ENCODE results near the gene BANF1.
"Not testable (repeated sequence)": the region's sequence is repeated elsewhere in the genome, so short reads cannot be mapped to it uniquely, and the experiment has no call there.

The BANF1 gene

DNA sequence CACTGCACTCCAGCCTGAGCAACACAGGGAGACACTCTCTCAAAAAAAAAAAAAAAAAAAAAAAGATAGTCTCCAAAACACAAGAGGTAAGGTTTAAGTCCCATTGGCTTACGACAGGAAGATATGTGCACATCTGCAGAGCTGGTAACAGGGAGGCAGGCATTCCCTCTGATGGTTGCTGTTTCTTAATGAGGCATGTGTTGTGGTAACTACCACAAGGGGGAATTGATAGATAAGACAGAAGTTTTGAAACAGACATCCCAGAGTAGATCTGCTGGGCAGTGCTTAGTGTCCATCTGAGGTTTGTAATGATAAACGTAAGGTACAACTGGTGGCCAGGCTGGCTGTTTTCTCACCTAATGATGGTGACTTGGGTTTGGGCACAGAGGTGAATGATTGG is 5.0 kb upstream of the BANF1 start:
- H3K4me1 ChIP-seq (ENCODE audit: control insufficient read depth, insufficient read depth, low read length, poor library complexity, severe bottlenecking): peaks cover 6% of the 10 kb centered on the region
- no peak overlapping the region for H3K27ac ChIP-seq (ENCODE audit: low read depth, low read length, severe bottlenecking)
- H3K4me3 ChIP-seq (ENCODE audit: extremely low read depth, insufficient read depth, low read length, poor library complexity, severe bottlenecking): no peak overlapping the region
- peaks cover 55% of the 10 kb centered on the region for H3K36me3 ChIP-seq (ENCODE audit: control insufficient read depth, insufficient read depth, low read length)
- no peaks in the 10 kb centered on the region for H3K9me3 ChIP-seq (ENCODE audit: control insufficient read depth, low read length)
- WGBS, 2 experiments (ENCODE audit: insufficient coverage in 2 of 2): 94 to 100% methylated on average over 2 of the region's 2 CpGs

DNA sequence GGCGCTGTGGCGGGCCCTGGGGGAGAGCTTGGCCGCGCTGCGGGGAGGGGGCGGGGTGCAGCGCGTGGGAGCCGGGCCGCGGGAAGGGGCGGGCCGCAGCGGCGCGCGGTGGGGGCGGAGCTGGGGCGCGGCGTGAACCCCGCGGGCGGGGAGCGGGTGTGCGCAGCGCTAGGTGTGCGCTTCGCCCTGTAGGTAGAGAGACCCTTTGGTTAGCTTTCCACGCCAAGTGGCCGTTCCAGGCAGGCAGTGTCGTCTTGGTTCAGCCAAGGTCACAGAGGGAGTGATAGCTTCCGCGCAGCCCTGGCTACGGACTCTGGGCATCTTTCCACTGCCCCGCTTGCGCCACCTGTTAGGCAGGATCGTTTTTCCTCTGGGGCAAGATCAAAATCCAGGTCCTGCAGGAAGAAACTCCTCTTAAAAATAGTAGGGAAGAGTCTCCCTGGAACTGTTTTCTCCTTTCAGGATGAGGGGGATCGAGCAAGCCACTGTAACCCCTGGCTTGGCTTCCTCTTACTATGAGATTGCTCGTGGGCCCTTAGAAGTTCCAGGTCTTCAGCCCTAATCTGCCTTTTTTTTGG is 434 bp downstream of the BANF1 start:
- peaks cover 54% of the 10 kb centered on the region for H3K36me3 ChIP-seq (ENCODE audit: control insufficient read depth, insufficient read depth, low read length)
- peaks cover 17% of the 10 kb centered on the region for H3K4me1 ChIP-seq (ENCODE audit: control insufficient read depth, insufficient read depth, low read length, poor library complexity, severe bottlenecking)
- H3K9me3 ChIP-seq (ENCODE audit: control insufficient read depth, low read length): no peaks in the 10 kb centered on the region
- H3K4me3 ChIP-seq (ENCODE audit: extremely low read depth, insufficient read depth, low read length, poor library complexity, severe bottlenecking): peak overlapping the region; percentile 93
- peak overlapping the region; percentile 98 for H3K27ac ChIP-seq (ENCODE audit: low read depth, low read length, severe bottlenecking)
- 1 to 2% methylated on average over 27 to 38 of the region's 40 CpGs for WGBS, 2 experiments (ENCODE audit: insufficient coverage in 2 of 2)

- Histone ChIP-seq H3K36me3 (ENCODE audit: control insufficient read depth, insufficient read depth, low read length) (peaks cover 49% of the 10 kb centered on the region), H3K4me1 (ENCODE audit: control insufficient read depth, insufficient read depth, low read length, poor library complexity, severe bottlenecking) (peaks cover 17% of the 10 kb centered on the region), H3K4me3 (ENCODE audit: extremely low read depth, insufficient read depth, low read length, poor library complexity, severe bottlenecking) (peak overlapping the region; percentile 93), H3K27ac (ENCODE audit: low read depth, low read length, severe bottlenecking) (no peak overlapping the region), H3K9me3 (ENCODE audit: control insufficient read depth, low read length) (no peaks in the 10 kb centered on the region)
- WGBS, 2 experiments (ENCODE audit: insufficient coverage in 2 of 2): 93 to 98% methylated on average over 4 to 5 of the region's 6 CpGs
Observed at GRCh38 chr11:66003291-66003690, 988 bp downstream of the BANF1 start.

DNA sequence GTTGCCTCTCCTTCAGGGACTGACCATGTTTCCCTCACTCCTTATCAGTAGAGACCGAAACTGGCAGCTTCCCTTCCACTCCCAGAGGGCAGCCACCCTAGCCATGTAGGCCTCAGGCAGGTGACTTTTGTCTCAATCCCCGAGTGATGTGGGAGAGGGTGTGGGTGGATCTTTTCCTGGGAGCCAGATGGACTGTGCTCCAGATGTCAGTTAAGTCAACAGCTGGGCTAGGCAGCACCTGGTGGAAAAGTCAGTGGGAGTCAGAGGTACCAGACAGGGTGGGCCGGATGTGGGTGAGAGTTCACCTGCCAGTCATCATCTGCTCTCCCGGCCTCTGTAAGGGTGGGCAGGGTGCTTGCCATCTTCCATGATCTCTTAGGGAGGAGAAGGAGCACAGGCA is 1.9 kb downstream of the BANF1 start:
- Histone ChIP-seq H3K4me3 (ENCODE audit: extremely low read depth, insufficient read depth, low read length, poor library complexity, severe bottlenecking) (no peak overlapping the region), H3K27ac (ENCODE audit: low read depth, low read length, severe bottlenecking) (no peak overlapping the region), H3K36me3 (ENCODE audit: control insufficient read depth, insufficient read depth, low read length) (peaks cover 40% of the 10 kb centered on the region), H3K9me3 (ENCODE audit: control insufficient read depth, low read length) (no peaks in the 10 kb centered on the region), H3K4me1 (ENCODE audit: control insufficient read depth, insufficient read depth, low read length, poor library complexity, severe bottlenecking) (peaks cover 19% of the 10 kb centered on the region)
- 97 to 100% methylated on average over 2 to 3 of the region's 4 CpGs for WGBS, 2 experiments (ENCODE audit: insufficient coverage in 2 of 2)

DNA sequence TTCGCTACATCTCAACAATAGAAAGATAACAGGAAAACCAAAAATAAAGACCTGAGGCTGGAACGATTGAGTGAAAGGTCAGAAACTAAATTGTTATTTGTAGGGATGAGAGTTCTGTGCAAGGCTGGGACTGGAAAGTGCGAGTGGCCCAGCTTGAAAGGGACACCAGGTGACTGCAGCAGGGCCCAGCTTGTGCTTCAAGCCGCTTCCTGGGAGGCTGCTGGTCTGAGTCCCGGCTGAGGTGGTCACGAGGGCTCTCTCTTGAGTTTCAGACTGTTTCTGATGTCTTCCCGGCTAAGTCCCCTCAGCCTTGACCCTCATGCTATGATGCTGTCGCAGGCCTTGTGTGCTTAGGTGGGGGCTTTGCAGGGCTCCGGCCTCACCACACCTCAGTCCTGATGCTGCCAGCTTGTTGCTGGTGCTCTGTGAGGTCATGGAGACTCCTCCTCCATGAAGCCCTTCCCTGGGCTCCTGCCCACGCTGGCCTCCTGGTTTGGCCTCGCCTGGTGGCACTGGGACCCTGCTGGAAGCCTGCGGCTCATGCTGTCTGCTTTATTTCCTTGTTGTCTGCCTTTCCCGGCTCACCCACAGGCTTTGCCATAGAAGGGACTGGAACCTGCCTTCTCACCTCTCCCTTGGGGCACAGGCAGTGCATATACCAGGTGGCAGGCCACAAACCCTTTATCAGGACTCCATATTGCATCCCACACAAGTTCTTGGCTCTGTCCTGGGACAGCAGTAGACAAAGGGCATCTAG is 4.0 kb downstream of the BANF1 start:
- Histone ChIP-seq H3K27ac (ENCODE audit: low read depth, low read length, severe bottlenecking) (no peak overlapping the region), H3K4me3 (ENCODE audit: extremely low read depth, insufficient read depth, low read length, poor library complexity, severe bottlenecking) (no peak overlapping the region), H3K4me1 (ENCODE audit: control insufficient read depth, insufficient read depth, low read length, poor library complexity, severe bottlenecking) (peaks cover 13% of the 10 kb centered on the region), H3K9me3 (ENCODE audit: control insufficient read depth, low read length) (no peaks in the 10 kb centered on the region), H3K36me3 (ENCODE audit: control insufficient read depth, insufficient read depth, low read length) (peaks cover 27% of the 10 kb centered on the region)
- 83 to 92% methylated on average over 10 to 12 of the region's 13 CpGs for WGBS, 2 experiments (ENCODE audit: insufficient coverage in 2 of 2)

- H3K9me3 ChIP-seq (ENCODE audit: control insufficient read depth, low read length): no peaks in the 10 kb centered on the region
- no peak overlapping the region for H3K27ac ChIP-seq (ENCODE audit: low read depth, low read length, severe bottlenecking)
- H3K4me1 ChIP-seq (ENCODE audit: control insufficient read depth, insufficient read depth, low read length, poor library complexity, severe bottlenecking): peaks cover 13% of the 10 kb centered on the region
- WGBS, 2 experiments (ENCODE audit: insufficient coverage in 2 of 2): 79 to 80% methylated on average over 4 of the region's 4 CpGs
- peaks cover 27% of the 10 kb centered on the region for H3K36me3 ChIP-seq (ENCODE audit: control insufficient read depth, insufficient read depth, low read length)
- H3K4me3 ChIP-seq (ENCODE audit: extremely low read depth, insufficient read depth, low read length, poor library complexity, severe bottlenecking): no peak overlapping the region
Observed at GRCh38 chr11:66006891-66007176, 4.5 kb downstream of the BANF1 start.

- Histone ChIP-seq H3K4me3 (ENCODE audit: extremely low read depth, insufficient read depth, low read length, poor library complexity, severe bottlenecking) (no peak overlapping the region), H3K36me3 (ENCODE audit: control insufficient read depth, insufficient read depth, low read length) (peaks cover 27% of the 10 kb centered on the region)
- 55 to 65% methylated on average over 4 to 5 of the region's 5 CpGs for WGBS, 2 experiments (ENCODE audit: insufficient coverage in 2 of 2)
Observed at GRCh38 chr11:66007201-66007634, 4.9 kb downstream of the BANF1 start.

GRCh38 chr11:66008095-66008467 is 5.8 kb downstream of the BANF1 start:
- Histone ChIP-seq H3K4me1 (ENCODE audit: control insufficient read depth, insufficient read depth, low read length, poor library complexity, severe bottlenecking) (peaks cover 13% of the 10 kb centered on the region), H3K9me3 (ENCODE audit: control insufficient read depth, low read length) (no peaks in the 10 kb centered on the region), H3K27ac (ENCODE audit: low read depth, low read length, severe bottlenecking) (no peak overlapping the region), H3K4me3 (ENCODE audit: extremely low read depth, insufficient read depth, low read length, poor library complexity, severe bottlenecking) (no peak overlapping the region), H3K36me3 (ENCODE audit: control insufficient read depth, insufficient read depth, low read length) (peaks cover 27% of the 10 kb centered on the region)
- 80% methylated on average over 1 of the region's 2 CpGs; no CpG with 5 or more reads in 1 of the 2 experiments for WGBS, 2 experiments (ENCODE audit: insufficient coverage in 2 of 2)

More at GRCh38 chr11:66007201-66007634, 4.9 kb downstream of the BANF1 start:
- no peaks in the 10 kb centered on the region for H3K9me3 ChIP-seq (ENCODE audit: control insufficient read depth, low read length)
- no peak overlapping the region for H3K27ac ChIP-seq (ENCODE audit: low read depth, low read length, severe bottlenecking)
- peaks cover 13% of the 10 kb centered on the region for H3K4me1 ChIP-seq (ENCODE audit: control insufficient read depth, insufficient read depth, low read length, poor library complexity, severe bottlenecking)

- Histone ChIP-seq H3K4me1 (ENCODE audit: control insufficient read depth, insufficient read depth, low read length, poor library complexity, severe bottlenecking) (peaks cover 18% of the 10 kb centered on the region), H3K36me3 (ENCODE audit: control insufficient read depth, insufficient read depth, low read length) (peaks cover 25% of the 10 kb centered on the region), H3K4me3 (ENCODE audit: extremely low read depth, insufficient read depth, low read length, poor library complexity, severe bottlenecking) (no peak overlapping the region), H3K9me3 (ENCODE audit: control insufficient read depth, low read length) (no peaks in the 10 kb centered on the region), H3K27ac (ENCODE audit: low read depth, low read length, severe bottlenecking) (no peak overlapping the region)
- 52 to 76% methylated on average over 2 to 9 of the region's 10 CpGs for WGBS, 2 experiments (ENCODE audit: insufficient coverage in 2 of 2)
Observed at GRCh38 chr11:66008468-66009101, 6.3 kb downstream of the BANF1 start.

DNA sequence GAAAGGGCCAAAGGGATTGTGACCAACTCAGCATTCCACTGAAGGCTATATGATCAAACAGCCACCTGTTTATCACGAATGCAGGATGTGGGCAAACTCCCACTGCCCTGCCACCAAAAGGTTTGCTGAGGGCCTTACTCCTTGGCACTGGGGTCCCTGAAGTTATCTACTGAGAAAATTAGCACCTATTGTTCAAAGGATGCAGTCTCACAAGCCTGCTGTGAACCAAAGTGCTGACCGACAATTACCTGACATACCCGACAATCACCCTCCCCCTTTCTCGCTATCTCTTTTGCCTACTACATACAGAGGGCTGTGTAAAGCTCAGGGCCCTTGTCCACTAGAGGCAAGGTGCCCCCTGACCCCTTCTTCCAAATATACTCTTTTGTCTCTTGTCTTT is 7.7 kb downstream of the BANF1 start:
- H3K27ac ChIP-seq (ENCODE audit: low read depth, low read length, severe bottlenecking); H3K9me3 ChIP-seq (ENCODE audit: control insufficient read depth, low read length); H3K4me3 ChIP-seq (ENCODE audit: extremely low read depth, insufficient read depth, low read length, poor library complexity, severe bottlenecking): not testable (repeated sequence)
- Histone ChIP-seq H3K4me1 (ENCODE audit: control insufficient read depth, insufficient read depth, low read length, poor library complexity, severe bottlenecking) (peaks cover 23% of the 10 kb centered on the region), H3K36me3 (ENCODE audit: control insufficient read depth, insufficient read depth, low read length) (peaks cover 11% of the 10 kb centered on the region)
- 71 to 75% methylated on average over 3 to 4 of the region's 4 CpGs for WGBS, 2 experiments (ENCODE audit: insufficient coverage in 2 of 2)
